ENCODE data around the gene CSNK1G2.

Gene CSNK1G2

GRCh38 chr19:1905110-1905862 is 35.7 kb upstream of the CSNK1G2 start, which contains the start of the genes ADAT3 and SCAMP4:
Gene ADAT3, plus strand, starts transcription at chr19:1905399. Its CDS starts 6,649 bp downstream, at chr19:1912048.
Gene SCAMP4, plus strand, starts transcription at chr19:1905399. Its CDS starts 9,621 bp downstream, at chr19:1915020.
- peak; percentile 98 for DNase-seq (ENCODE audit: low spot score)
- H3K4me3 ChIP-seq: peak within 1 kb of the TSS; percentile 90
- TF ChIP-seq, protein P1, sequence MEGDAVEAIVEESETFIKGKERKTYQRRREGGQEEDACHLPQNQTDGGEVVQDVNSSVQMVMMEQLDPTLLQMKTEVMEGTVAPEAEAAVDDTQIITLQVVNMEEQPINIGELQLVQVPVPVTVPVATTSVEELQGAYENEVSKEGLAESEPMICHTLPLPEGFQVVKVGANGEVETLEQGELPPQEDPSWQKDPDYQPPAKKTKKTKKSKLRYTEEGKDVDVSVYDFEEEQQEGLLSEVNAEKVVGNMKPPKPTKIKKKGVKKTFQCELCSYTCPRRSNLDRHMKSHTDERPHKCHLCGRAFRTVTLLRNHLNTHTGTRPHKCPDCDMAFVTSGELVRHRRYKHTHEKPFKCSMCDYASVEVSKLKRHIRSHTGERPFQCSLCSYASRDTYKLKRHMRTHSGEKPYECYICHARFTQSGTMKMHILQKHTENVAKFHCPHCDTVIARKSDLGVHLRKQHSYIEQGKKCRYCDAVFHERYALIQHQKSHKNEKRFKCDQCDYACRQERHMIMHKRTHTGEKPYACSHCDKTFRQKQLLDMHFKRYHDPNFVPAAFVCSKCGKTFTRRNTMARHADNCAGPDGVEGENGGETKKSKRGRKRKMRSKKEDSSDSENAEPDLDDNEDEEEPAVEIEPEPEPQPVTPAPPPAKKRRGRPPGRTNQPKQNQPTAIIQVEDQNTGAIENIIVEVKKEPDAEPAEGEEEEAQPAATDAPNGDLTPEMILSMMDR (IDR thresholded peaks at IDR 0.05): no peak
- H3K27ac ChIP-seq: peak within 1 kb of the TSS; percentile 74 to 90

DNA sequence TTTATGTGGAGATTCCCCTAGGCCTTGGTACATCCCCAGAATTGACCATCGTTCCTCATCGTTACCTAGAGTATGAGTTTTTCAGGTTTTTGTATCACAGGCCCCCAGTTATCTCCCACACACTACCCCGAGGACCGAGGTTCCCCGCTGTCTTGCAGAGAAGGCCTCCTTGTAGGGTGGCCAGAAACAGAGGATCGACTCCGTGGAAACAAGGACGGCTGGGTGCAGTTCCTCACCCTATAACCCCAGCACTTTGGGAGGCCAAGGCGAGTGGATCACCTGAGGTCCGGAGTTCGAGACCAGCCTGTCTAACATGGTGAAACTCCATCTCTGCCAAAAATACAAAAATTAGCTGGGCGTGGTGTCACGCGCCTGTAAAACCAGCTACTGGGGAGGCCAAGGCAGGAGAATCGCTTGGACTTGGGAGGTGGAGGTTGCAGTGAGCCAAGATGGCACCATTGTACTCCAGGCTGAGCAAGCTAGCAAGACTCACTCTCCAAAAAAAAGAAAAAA is 35.1 kb upstream of the CSNK1G2 start:
- Histone ChIP-seq H3K27ac (peak overlapping the region; percentile 74 to 90), H3K4me3 (peak overlapping the region; percentile 90)
- TF ChIP-seq, protein P1 (IDR thresholded peaks at IDR 0.05): no peak
- no peak for DNase-seq (ENCODE audit: low spot score)

- TF ChIP-seq, protein P1 (IDR thresholded peaks at IDR 0.05): no peak
- no peak overlapping the region for H3K4me3 ChIP-seq
Observed at GRCh38 chr19:1906985-1907562, 33.9 kb upstream of the CSNK1G2 start.

GRCh38 chr19:1907563-1908363 is 33.2 kb upstream of the CSNK1G2 start:
- DNase-seq (ENCODE audit: low spot score): no peak

More at GRCh38 chr19:1906985-1907562, 33.9 kb upstream of the CSNK1G2 start:
- DNase-seq (ENCODE audit: low spot score): no peak
- H3K27ac ChIP-seq: no peak overlapping the region

GRCh38 chr19:1908364-1908678 is 32.7 kb upstream of the CSNK1G2 start:
- no peak overlapping the region for H3K4me3 ChIP-seq
- no peak overlapping the region for H3K27ac ChIP-seq

More at GRCh38 chr19:1907563-1908363, 33.2 kb upstream of the CSNK1G2 start:
- TF ChIP-seq, protein P1 (IDR thresholded peaks at IDR 0.05): no peak
- Histone ChIP-seq H3K27ac (no peak overlapping the region), H3K4me3 (no peak overlapping the region)

DNA sequence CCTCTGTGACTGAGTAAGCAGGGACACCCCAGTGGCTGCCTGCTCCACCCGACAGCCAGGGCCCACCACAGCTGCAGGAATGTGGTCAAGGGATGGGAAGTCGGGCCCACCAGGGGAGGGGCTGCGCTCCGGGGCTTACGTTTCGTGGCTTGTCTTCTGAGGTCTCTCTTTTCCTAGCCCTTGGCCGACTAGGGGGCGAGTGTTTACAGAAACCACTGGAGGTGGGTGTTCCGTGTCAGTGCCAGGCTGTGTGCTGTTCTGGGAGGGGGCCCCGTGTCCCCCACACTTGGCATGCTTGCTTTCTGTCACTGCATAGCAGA is 31.3 kb upstream of the CSNK1G2 start:
- TF ChIP-seq, protein P1 (IDR thresholded peaks at IDR 0.05): no peak
- H3K27ac ChIP-seq: no peak overlapping the region
- H3K4me3 ChIP-seq: no peak overlapping the region
- no peak for DNase-seq (ENCODE audit: low spot score)

More at GRCh38 chr19:1908364-1908678, 32.7 kb upstream of the CSNK1G2 start:
- TF ChIP-seq, protein P1 (IDR thresholded peaks at IDR 0.05): no peak
- DNase-seq (ENCODE audit: low spot score): no peak

Measured in coronary artery (tissue), 2 donors.